HG03378 (cell line): ENCODE results near the gene BDP1.
"Not testable (repeated sequence)": the region's sequence is repeated elsewhere in the genome, so short reads cannot be mapped to it uniquely, and the experiment has no call there.

ENCODE experiments used
- ATAC-seq: cut with Tn5 transposase; IDR thresholded peaks from one replicate; pipeline ENCODE4 v1.9.1; 2021; ENCODE audit warnings: mild to moderate bottlenecking, moderate library complexity; ENCODE audit not compliant: unreplicated experiment

The BDP1 gene

GRCh38 chr5:71455427-71456361 is at the start of gene BDP1:
BDP1 (plus strand) TSS chr5:71455651; CDS start chr5:71455878, 227 bp downstream.
- ATAC-seq, result peak; percentile 88

- not testable (repeated sequence) for ATAC-seq
Measured at GRCh38 chr5:71410088-71410487, 45.4 kb upstream of the BDP1 start.

- ATAC-seq, result not testable (repeated sequence)
Measured at GRCh38 chr5:71415626-71416025, 39.8 kb upstream of the BDP1 start.

GRCh38 chr5:71418026-71418425 is 37.4 kb upstream of the BDP1 start:
- not testable (repeated sequence) for ATAC-seq

- ATAC-seq, result not testable (repeated sequence)
Measured at GRCh38 chr5:71421278-71421677, 34.2 kb upstream of the BDP1 start.

GRCh38 chr5:71423896-71424295 is 31.6 kb upstream of the BDP1 start:
- not testable (repeated sequence) for ATAC-seq

DNA sequence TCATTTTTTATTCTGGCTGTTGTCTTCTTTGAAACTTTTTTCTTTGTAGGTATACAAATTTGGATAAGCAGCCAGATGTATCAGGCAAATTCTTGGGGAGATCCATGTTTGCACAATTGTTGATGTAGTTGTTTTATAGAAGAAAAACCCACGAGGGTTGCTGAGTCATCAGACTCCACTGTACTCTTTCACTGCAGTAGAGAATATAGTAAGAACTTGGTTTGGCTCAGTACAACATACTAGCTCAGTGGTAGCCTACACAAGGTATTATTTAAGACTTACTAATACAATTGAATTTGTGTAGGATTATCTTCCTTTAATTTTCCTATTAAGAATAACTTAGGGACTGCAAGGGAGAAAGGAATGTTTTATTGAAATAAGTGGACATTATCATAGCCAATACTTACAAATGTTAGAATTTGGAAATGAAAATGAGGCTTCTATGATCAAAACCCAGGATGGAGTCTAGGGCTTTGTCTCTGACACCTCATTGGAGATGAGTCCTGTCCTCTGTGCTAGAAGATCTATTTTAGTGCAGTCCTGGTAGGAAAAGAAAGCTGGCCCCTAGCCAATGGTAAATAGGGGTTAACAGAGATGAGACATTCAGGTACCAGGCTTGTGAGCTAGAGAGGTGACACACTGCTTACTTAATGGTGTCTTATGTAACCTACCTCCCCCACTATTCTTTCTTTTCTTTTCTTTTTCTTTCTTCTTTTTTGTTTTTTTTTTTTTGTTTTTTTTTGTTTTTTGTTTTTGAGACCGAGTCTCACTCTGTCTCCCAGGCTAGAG is 28.6 kb upstream of the BDP1 start:
- ATAC-seq, result not testable (repeated sequence)

DNA sequence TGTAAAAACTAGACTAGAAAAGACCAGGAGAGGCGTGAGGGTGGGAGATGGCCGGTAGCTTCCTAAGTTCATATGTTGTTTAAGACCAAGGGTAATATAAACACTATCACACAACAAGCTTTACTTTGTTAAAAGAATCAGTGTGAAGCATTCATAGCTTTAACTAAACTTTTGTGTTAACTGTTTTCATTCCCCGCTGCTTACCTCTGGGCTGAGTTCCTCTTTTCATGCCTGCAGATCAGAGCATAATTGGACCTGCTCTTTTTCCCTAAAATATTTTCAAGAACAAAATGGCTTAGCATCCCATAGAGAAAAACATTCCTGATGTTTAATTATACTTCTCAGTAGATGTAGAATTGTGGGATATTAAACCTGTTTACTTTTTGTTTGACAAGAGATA is 23.0 kb upstream of the BDP1 start:
- ATAC-seq, result not testable (repeated sequence)

GRCh38 chr5:71434825-71435224 is 20.6 kb upstream of the BDP1 start:
- not testable (repeated sequence) for ATAC-seq

- not testable (repeated sequence) for ATAC-seq
Measured at GRCh38 chr5:71441564-71441963, 13.9 kb upstream of the BDP1 start.

DNA sequence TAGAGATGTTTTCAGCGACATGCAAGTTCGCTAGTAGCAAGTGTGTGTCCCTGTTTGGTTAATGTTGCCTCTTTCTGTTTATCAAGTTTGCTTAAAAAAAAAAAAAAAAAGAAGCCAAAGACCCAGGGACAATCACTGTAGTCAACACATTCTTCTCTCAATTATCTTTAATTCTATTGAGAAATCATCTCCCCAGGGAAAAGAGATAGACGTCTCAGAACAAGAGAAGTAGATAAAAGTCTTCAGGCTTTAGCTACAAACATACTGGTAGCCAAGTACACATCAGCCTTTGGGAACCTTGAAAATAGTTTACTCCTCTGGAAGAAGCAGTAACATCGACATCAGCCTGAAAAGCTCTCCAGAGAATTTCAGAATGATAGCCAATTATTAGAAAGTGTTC is 11.6 kb upstream of the BDP1 start:
- ATAC-seq, result not testable (repeated sequence)

DNA sequence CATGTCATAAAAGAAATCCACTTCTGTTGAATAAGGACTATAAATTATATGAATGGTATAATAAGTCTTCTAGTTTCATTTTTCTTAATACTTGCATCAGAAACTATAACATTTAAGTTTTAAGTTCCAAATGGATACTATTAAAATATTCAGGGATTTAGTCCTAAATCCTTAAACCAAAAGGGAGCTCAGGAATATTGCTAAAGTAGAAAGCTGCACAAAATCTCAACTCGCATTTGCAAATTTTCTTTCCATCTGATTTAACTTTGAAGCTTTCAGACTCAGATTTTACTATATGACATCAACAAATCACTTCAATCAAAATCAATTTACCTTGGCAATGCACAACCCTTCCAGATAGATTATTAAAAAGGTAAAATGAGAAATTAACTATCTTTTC is 10.4 kb upstream of the BDP1 start:
- ATAC-seq, result not testable (repeated sequence)

GRCh38 chr5:71445523-71446152 is 9.8 kb upstream of the BDP1 start:
- ATAC-seq, result not testable (repeated sequence)

GRCh38 chr5:71446540-71447216 is 8.8 kb upstream of the BDP1 start:
- not testable (repeated sequence) for ATAC-seq

DNA sequence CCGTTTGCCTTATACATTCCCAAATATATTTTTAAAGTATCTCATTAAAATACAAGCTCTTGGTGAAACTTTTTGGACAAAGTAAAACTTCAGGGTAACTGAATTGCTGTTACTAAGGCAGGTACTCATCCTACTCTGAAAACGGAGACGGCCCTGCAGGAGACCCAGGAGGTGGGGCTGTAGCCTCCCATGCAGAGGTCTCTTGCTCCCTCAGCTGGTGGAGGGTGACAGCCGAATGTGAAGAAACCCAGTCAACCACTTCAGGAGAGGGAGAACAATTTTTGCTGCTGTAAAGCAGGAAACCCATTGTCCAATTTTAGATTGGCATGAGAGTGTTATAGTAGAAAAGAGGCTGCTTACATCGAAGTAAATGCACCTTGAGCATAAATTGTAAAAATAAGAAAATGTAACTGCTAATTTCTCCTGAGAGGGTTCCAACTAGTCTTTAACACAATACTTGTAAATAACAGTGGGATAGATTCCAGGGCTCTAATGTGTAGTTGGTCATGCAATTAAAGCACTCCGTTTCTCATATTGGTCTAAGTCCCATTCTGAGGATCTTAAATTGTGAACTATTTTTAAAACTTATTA is 8.1 kb upstream of the BDP1 start:
- ATAC-seq, result peak; percentile 72

- no peak for ATAC-seq
Measured at GRCh38 chr5:71452876-71453275, 2.6 kb upstream of the BDP1 start.

- no peak for ATAC-seq
Measured at GRCh38 chr5:71454913-71455312, 538 bp upstream of the BDP1 start.

- peak; percentile 10 for ATAC-seq
Measured at GRCh38 chr5:71456362-71456743, 902 bp downstream of the BDP1 start.

GRCh38 chr5:71457106-71457505 is 1.7 kb downstream of the BDP1 start:
- ATAC-seq, result no peak

DNA sequence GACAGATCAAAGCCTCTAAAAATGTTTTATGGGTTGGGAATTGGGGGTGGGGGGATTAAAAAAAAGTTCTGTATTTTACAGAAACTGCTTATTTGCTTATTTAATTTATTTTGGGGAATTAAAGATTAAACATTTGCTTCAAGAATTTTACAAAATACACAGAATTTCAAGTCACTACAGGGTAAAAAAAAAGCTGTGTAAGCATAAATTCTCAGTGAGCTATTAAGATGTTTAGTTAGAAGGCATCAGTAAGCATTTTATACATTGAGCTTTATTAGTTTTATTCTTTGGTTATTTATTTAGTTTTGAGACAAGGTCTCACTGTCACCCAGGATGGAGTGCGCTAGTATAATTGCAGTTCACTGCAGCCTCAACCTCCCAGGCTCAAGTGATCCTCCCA is 5.2 kb downstream of the BDP1 start:
- no peak for ATAC-seq
